SK-N-SH treated with all-trans-retinoic acid at 6 μM for 48 hours (cell line): ENCODE data around the gene OR4L1.

Source experiments
- ARNTL ChIP-seq: fragments of 450-650 bp; formaldehyde crosslinking; IDR thresholded peaks from 2 replicates; pipeline ENCODE4 v1.5.0; 2020; ENCODE audit warnings: low read depth, mild to moderate bottlenecking, moderate library complexity, borderline replicate concordance
- BACH2 ChIP-seq: fragments of 250-450 bp; sonication (Bioruptor Pico); IDR thresholded peaks from 2 replicates; pipeline ENCODE4 v1.9.0; 2021; ENCODE audit warnings: mild to moderate bottlenecking, borderline replicate concordance
- CREB5 ChIP-seq: fragments of 250-450 bp; sonication (Bioruptor Pico); IDR thresholded peaks from 2 replicates; pipeline ENCODE4 v1.5.1; 2020; ENCODE audit warnings: low read depth, mild to moderate bottlenecking, moderate library complexity
- CSDC2 ChIP-seq: fragments of 250-450 bp; sonication (Bioruptor Pico); IDR thresholded peaks from 2 replicates; pipeline ENCODE4 v1.5.0; 2020; ENCODE audit warnings: mild to moderate bottlenecking, moderate library complexity
- PATZ1 ChIP-seq: fragments of 250-450 bp; sonication (Bioruptor Pico); IDR thresholded peaks from 2 replicates; pipeline ENCODE4 v1.8.0; 2020; ENCODE audit warnings: mild to moderate bottlenecking, moderate library complexity, borderline replicate concordance
- RARB ChIP-seq: fragments of 250-450 bp; sonication (Bioruptor Pico); IDR thresholded peaks from 2 replicates; pipeline ENCODE4 v1.8.0; 2021; ENCODE audit warnings: mild to moderate bottlenecking, moderate library complexity
- SNAI2 ChIP-seq: fragments of 250-450 bp; sonication (Bioruptor Pico); IDR thresholded peaks from 2 replicates; pipeline ENCODE4 v1.5.0; 2020; ENCODE audit warnings: mild to moderate bottlenecking, moderate library complexity
- TOX ChIP-seq: fragments of 250-450 bp; sonication (Bioruptor Pico); IDR thresholded peaks from 2 replicates; pipeline ENCODE4 v1.8.0; 2021; ENCODE audit warnings: mild to moderate bottlenecking, moderate library complexity, borderline replicate concordance
- ZFP3 ChIP-seq: fragments of 250-450 bp; sonication (Bioruptor Pico); IDR thresholded peaks from 2 replicates; pipeline ENCODE4 v1.5.0; 2020; ENCODE audit warnings: mild to moderate bottlenecking, moderate library complexity
- ZFP30 ChIP-seq: fragments of 450-650 bp; formaldehyde crosslinking; IDR thresholded peaks from 2 replicates; pipeline ENCODE4 v1.5.0; 2022; ENCODE audit warnings: mild to moderate bottlenecking, moderate library complexity

GRCh38 chr14:20035938-20036337 lies 23.9 kb upstream of the OR4L1 start, which contains the start of gene OR4K13:
- TF ChIP-seq PATZ1 (no peak), ARNTL (no peak), SNAI2 (CRISPR knock-in tag) (no peak), CREB5 (CRISPR knock-in tag) (no peak), CSDC2 (CRISPR knock-in tag) (no peak), ZFP3 (CRISPR knock-in tag) (no peak), BACH2 (CRISPR knock-in tag) (no peak), RARB (no peak), TOX (CRISPR knock-in tag) (no peak), ZFP30 (no peak)
